Measurements from ENCODE around the gene PEBP1.

DNA sequence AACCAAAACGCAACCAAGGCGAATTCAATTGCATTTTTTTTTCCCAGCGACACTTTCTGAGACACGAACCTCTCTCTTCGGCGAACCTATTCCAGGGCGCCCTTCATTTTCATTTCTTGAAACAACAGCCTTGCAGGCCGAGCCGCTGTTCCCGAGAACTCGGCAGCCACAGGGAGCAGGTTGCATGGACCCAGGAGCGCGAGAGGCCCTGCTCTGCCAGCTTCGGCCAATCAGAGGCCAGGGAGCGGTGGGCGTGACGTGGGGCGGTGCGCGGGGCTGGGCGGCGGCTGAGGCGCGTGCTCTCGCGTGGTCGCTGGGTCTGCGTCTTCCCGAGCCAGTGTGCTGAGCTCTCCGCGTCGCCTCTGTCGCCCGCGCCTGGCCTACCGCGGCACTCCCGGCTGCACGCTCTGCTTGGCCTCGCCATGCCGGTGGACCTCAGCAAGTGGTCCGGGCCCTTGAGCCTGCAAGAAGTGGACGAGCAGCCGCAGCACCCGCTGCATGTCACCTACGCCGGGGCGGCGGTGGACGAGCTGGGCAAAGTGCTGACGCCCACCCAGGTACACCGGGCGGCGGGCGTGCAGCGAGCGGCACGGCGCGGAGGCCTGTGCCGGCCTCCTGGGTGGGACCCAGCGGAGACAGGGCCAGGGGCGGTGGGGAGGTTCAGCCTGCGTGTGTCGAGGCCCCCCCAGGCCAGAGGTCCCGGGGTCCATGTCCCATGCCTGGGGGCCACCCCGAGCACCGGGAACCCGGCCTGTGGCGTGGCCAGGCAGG is at the start of gene PEBP1:
- TF ChIP-seq, protein P1, sequence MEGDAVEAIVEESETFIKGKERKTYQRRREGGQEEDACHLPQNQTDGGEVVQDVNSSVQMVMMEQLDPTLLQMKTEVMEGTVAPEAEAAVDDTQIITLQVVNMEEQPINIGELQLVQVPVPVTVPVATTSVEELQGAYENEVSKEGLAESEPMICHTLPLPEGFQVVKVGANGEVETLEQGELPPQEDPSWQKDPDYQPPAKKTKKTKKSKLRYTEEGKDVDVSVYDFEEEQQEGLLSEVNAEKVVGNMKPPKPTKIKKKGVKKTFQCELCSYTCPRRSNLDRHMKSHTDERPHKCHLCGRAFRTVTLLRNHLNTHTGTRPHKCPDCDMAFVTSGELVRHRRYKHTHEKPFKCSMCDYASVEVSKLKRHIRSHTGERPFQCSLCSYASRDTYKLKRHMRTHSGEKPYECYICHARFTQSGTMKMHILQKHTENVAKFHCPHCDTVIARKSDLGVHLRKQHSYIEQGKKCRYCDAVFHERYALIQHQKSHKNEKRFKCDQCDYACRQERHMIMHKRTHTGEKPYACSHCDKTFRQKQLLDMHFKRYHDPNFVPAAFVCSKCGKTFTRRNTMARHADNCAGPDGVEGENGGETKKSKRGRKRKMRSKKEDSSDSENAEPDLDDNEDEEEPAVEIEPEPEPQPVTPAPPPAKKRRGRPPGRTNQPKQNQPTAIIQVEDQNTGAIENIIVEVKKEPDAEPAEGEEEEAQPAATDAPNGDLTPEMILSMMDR (IDR thresholded peaks at IDR 0.05) = no peak
- TF ChIP-seq POLR2A (IDR thresholded peaks at IDR 0.05) = peak; percentile 82 to 91
